Endodermal cell (in vitro differentiated cells): Measurements from ENCODE around the gene MMAB. TPM values are rescaled to one million over a fixed set of nuclear protein-coding genes. Genes with fewer than 3 reads are reported as not detected.

Source experiments
- DNase-seq: peaks from one replicate; pipeline ENCODE4 v3.0.0-alpha.2; 2017
- H3K27ac ChIP-seq: 2 replicates; pipeline ENCODE4 v1.5.1; 2013; ENCODE audit warnings: mild to moderate bottlenecking, low read depth, low read length, moderate library complexity
- H3K27me3 ChIP-seq: 2 replicates; pipeline ENCODE4 v1.6.1; 2013; ENCODE audit warnings: mild to moderate bottlenecking, low read length, moderate library complexity; ENCODE audit not compliant: insufficient read depth, control insufficient read depth, poor library complexity, severe bottlenecking
- H3K36me3 ChIP-seq: 2 replicates; pipeline ENCODE4 v1.7.0; 2013; ENCODE audit warnings: mild to moderate bottlenecking, low read length, moderate library complexity; ENCODE audit not compliant: control insufficient read depth, insufficient read depth
- H3K4me1 ChIP-seq: one replicate; pipeline ENCODE4 v1.7.0; 2013; ENCODE audit warnings: low read length; ENCODE audit not compliant: control insufficient read depth, insufficient read depth
- H3K4me3 ChIP-seq: 2 replicates; pipeline ENCODE4 v1.5.1; 2013; ENCODE audit warnings: mild to moderate bottlenecking, low read length, moderate library complexity
- H3K9ac ChIP-seq: 2 replicates; pipeline ENCODE4 v1.6.1; 2013; ENCODE audit warnings: mild to moderate bottlenecking, low read length, moderate library complexity; ENCODE audit not compliant: poor library complexity, severe bottlenecking; ENCODE audit errors: extremely low read depth
- H3K9me3 ChIP-seq: 2 replicates; pipeline ENCODE4 v1.6.1; 2013; ENCODE audit warnings: mild to moderate bottlenecking, low read length, moderate library complexity; ENCODE audit not compliant: control insufficient read depth
- H3K27ac Mint-ChIP-seq: 2 replicates; pipeline ENCODE4 v1.8.0; 2020; ENCODE audit warnings: mixed read lengths
- H3K27me3 Mint-ChIP-seq: 2 replicates; pipeline ENCODE4 v1.8.0; 2021; ENCODE audit warnings: mild to moderate bottlenecking, mixed read lengths; ENCODE audit not compliant: insufficient read depth
- H3K36me3 Mint-ChIP-seq: 2 replicates; pipeline ENCODE4 v1.8.0; 2020; ENCODE audit warnings: low read depth, mixed read lengths
- H3K4me1 Mint-ChIP-seq: 2 replicates; pipeline ENCODE4 v1.8.0; 2020; ENCODE audit warnings: mixed read lengths
- H3K4me3 Mint-ChIP-seq: 2 replicates; pipeline ENCODE4 v1.8.0; 2020; ENCODE audit warnings: mild to moderate bottlenecking, moderate library complexity, mixed read lengths
- H3K9me3 Mint-ChIP-seq: 2 replicates; pipeline ENCODE4 v1.8.0; 2020; ENCODE audit warnings: mild to moderate bottlenecking, mixed read lengths
- WGBS, 2 experiments: methylation state at CpG; one replicate each; pipeline versions ENCODE4 v1.1.5 to v1.1.7; 2013; ENCODE audit warnings: missing lambda C conversion rate in 2 of 2, mixed read lengths in 1 of 2; ENCODE audit not compliant: insufficient coverage in 1 of 2, insufficient read length in 1 of 2; 5-methylcytosine and 5-hydroxymethylcytosine counted together
- total RNA-seq, 2 donors: library from RNA; stranded (reverse); fragmentation: NEBNext Ultra II Directional in 1 of 2; extraction: Animal tissue kit (Norgen Biotek cat#: 25700) in 1 of 2; gene quantifications; 2 replicates in 1 of 2; 3 replicates in 1 of 2; pipeline ENCODE4 v1.2.1, GENCODE V29; 2021
- TF ChIP-seq, protein P1 (sequence below): fragments of 200-600 bp; sonication (generic); conservative IDR thresholded peaks from 2 replicates; pipeline ENCODE4 v1.5.0; 2021; ENCODE audit warnings: antibody characterized with exemption, mild to moderate bottlenecking

Gene MMAB
- total RNA-seq, 2 donors from 2014 or later = 24.9 to 28.2 TPM

DNA sequence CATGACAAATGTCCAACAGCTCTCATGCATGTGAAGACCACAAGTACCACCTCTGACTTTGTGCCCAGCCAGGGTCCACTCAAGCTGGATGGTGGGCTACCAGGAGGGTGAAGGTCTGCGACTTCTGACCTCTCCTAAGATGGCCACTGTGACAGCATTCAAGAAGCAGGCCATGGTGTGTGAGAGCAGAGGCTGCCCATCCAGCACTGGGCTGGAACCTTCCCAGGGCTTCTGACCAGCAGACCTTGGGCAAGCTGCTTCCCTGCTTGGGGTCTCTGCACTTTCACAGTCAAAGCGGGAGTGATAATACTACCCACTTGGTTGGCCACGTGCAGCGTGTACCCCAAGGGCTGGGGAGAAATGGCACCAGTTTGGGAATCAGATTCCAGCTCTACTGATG, 10.4 kb downstream of the MMAB start:
- no peak overlapping the region for H3K4me3 Mint-ChIP-seq

DNA sequence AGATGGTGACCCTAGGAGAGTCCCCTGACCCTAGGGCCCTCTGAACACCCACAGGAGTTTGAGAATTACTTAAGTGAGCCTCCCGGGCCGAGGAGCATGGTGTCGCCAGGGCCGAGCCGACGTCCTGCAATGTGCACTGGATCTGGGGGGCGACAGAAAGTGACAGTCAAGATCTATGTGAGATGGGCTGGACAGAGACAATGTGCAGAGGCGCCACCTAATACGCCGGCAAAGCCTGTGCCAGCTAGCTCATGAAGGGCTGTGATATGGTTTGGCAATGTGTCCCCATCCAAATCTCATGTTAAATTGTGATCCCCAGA, 11.6 kb downstream of the MMAB start:
- WGBS, 2 experiments = 97 to 98% methylated on average over 10 of the region's 10 CpGs
- peaks cover 13% of the 10 kb centered on the region for H3K36me3 Mint-ChIP-seq
- H3K4me3 Mint-ChIP-seq = no peak overlapping the region
- Histone ChIP-seq H3K27me3 (no peaks in the 10 kb centered on the region), H3K4me1 (no peaks in the 10 kb centered on the region), H3K27ac (no peak overlapping the region), H3K9me3 (no peaks in the 10 kb centered on the region), H3K4me3 (no peak overlapping the region), H3K9ac (no peak overlapping the region), H3K36me3 (peaks cover 6% of the 10 kb centered on the region)
- TF ChIP-seq, protein P1, sequence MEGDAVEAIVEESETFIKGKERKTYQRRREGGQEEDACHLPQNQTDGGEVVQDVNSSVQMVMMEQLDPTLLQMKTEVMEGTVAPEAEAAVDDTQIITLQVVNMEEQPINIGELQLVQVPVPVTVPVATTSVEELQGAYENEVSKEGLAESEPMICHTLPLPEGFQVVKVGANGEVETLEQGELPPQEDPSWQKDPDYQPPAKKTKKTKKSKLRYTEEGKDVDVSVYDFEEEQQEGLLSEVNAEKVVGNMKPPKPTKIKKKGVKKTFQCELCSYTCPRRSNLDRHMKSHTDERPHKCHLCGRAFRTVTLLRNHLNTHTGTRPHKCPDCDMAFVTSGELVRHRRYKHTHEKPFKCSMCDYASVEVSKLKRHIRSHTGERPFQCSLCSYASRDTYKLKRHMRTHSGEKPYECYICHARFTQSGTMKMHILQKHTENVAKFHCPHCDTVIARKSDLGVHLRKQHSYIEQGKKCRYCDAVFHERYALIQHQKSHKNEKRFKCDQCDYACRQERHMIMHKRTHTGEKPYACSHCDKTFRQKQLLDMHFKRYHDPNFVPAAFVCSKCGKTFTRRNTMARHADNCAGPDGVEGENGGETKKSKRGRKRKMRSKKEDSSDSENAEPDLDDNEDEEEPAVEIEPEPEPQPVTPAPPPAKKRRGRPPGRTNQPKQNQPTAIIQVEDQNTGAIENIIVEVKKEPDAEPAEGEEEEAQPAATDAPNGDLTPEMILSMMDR = no peak
- H3K27me3 Mint-ChIP-seq = no peaks in the 10 kb centered on the region
- DNase-seq = no peak
- H3K4me1 Mint-ChIP-seq = no peaks in the 10 kb centered on the region
- peaks cover 4% of the 10 kb centered on the region for H3K9me3 Mint-ChIP-seq
- no peak overlapping the region for H3K27ac Mint-ChIP-seq

More for the DNA sequence above, 10.4 kb downstream of the MMAB start:
- TF ChIP-seq, protein P1 = no peak
- no peak for DNase-seq
- Histone ChIP-seq H3K4me1 (no peaks in the 10 kb centered on the region), H3K4me3 (no peak overlapping the region), H3K9ac (no peak overlapping the region), H3K27me3 (no peaks in the 10 kb centered on the region), H3K36me3 (peaks cover 6% of the 10 kb centered on the region), H3K27ac (no peak overlapping the region), H3K9me3 (no peaks in the 10 kb centered on the region)
- H3K4me1 Mint-ChIP-seq = no peaks in the 10 kb centered on the region
- WGBS, 2 experiments = 85 to 91% methylated on average over 3 to 4 of the region's 4 CpGs
- H3K27ac Mint-ChIP-seq = no peak overlapping the region
- peaks cover 20% of the 10 kb centered on the region for H3K36me3 Mint-ChIP-seq
- no peaks in the 10 kb centered on the region for H3K27me3 Mint-ChIP-seq
- H3K9me3 Mint-ChIP-seq = peaks cover 4% of the 10 kb centered on the region

DNA sequence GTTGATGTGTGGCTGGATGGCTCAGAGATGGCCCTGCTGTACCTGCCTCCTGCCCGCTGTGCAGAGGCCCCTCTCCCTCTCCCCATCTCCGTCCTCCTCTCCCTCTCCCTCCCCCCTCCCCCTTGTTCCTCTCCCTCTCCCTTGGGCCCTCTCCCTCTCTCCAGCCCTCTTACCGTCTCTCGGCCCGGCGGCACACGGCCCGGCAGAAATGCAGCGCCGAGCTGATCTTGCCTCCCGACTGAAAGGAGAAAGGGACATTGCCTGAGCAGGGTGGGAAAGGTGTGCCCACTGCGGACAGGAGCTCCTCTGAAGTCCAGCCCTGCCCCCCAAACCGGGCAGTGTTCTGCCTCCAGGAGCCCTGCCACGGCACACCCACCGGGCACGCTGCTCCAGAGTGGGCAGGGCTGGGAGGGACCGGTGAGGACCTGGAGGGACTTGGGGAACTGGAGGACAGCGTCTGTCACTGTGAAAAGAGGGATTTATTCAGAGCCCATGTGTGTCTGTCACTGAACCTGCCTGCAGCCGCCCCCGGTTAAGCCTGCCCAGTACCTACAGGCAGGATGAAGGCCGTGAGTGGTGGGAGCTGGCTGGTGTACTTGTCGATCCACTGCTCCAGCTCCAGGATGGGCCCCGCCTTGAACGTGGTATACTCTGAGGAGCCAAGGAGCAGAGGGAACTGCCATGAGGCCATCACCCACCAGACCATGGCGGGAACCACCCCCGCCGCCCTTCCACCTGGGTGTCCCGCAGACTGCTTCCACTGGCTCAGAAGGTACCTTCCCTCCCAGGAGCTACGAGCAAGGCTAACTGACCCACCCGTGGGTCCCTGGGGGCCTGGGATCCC, 12.2 kb downstream of the MMAB start:
- peaks cover 4% of the 10 kb centered on the region for H3K9me3 Mint-ChIP-seq
- H3K4me3 Mint-ChIP-seq = no peak overlapping the region
- Histone ChIP-seq H3K27ac (no peak overlapping the region), H3K27me3 (no peaks in the 10 kb centered on the region), H3K9me3 (no peaks in the 10 kb centered on the region), H3K9ac (no peak overlapping the region), H3K36me3 (peaks cover 6% of the 10 kb centered on the region), H3K4me1 (no peaks in the 10 kb centered on the region), H3K4me3 (no peak overlapping the region)
- H3K4me1 Mint-ChIP-seq = no peaks in the 10 kb centered on the region
- TF ChIP-seq, protein P1 = no peak
- 90 to 92% methylated on average over 19 to 30 of the region's 30 CpGs for WGBS, 2 experiments
- no peaks in the 10 kb centered on the region for H3K27me3 Mint-ChIP-seq
- no peak overlapping the region for H3K27ac Mint-ChIP-seq
- peaks cover 11% of the 10 kb centered on the region for H3K36me3 Mint-ChIP-seq
- DNase-seq = peak; percentile 47
